T follicular helper cell (primary cell): ENCODE data around the gene DOCK7.
"Not testable (repeated sequence)": the region's sequence is repeated elsewhere in the genome, so short reads cannot be mapped to it uniquely, and the experiment has no call there.

Source experiments
- DNase-seq: peaks from one replicate; pipeline ENCODE4 v3.0.0-alpha.2; 2020; ENCODE audit warnings: low read depth
- total RNA-seq, 2 experiments: gene quantifications; one replicate each; lab custom pipeline; 2026; lab: John Stamatoyannopoulos, UW

DOCK7 gene
- 19.2 to 35.7 reads per million in 2 experiments for total RNA-seq

- peak; percentile 24 for DNase-seq
These were observed at the start of gene DOCK7 for GRCh38 chr1:62687903-62688686. Gene DOCK7, minus strand, starts transcription at chr1:62688386. Its CDS starts 122 bp downstream, at chr1:62688264.

GRCh38 chr1:62735491-62736171, 47.4 kb upstream of the DOCK7 start:
- no peak for DNase-seq

- no peak for DNase-seq
These were observed 44.1 kb upstream of the DOCK7 start for GRCh38 chr1:62732331-62732730.

GRCh38 chr1:62728963-62729362, 40.8 kb upstream of the DOCK7 start:
- no peak for DNase-seq

- DNase-seq = no peak
These were observed 39.6 kb upstream of the DOCK7 start for GRCh38 chr1:62727656-62728407.

- DNase-seq = no peak
These were observed 37.8 kb upstream of the DOCK7 start for GRCh38 chr1:62726011-62726442.

- DNase-seq = no peak
These were observed 37.1 kb upstream of the DOCK7 start for GRCh38 chr1:62725255-62725654.

- DNase-seq = no peak
These were observed 36.2 kb upstream of the DOCK7 start for GRCh38 chr1:62724430-62724829.

- no peak for DNase-seq
These were observed 35.7 kb upstream of the DOCK7 start for GRCh38 chr1:62723883-62724282.

- no peak for DNase-seq
These were observed 34.6 kb upstream of the DOCK7 start for GRCh38 chr1:62722796-62723195.

- no peak for DNase-seq
These were observed 32.9 kb upstream of the DOCK7 start for GRCh38 chr1:62720946-62721554.

- DNase-seq = not testable (repeated sequence)
These were observed 30.2 kb upstream of the DOCK7 start for GRCh38 chr1:62718400-62718799.

- DNase-seq = no peak
These were observed 29.3 kb upstream of the DOCK7 start for GRCh38 chr1:62717483-62717882.

- DNase-seq = no peak
These were observed 28.2 kb upstream of the DOCK7 start for GRCh38 chr1:62716397-62716796.

GRCh38 chr1:62712336-62713243, 24.4 kb upstream of the DOCK7 start:
- no peak for DNase-seq

- no peak for DNase-seq
These were observed 19.5 kb upstream of the DOCK7 start for GRCh38 chr1:62707744-62708120.

- DNase-seq = no peak
These were observed 19.0 kb upstream of the DOCK7 start for GRCh38 chr1:62706985-62707743.

- not testable (repeated sequence) for DNase-seq
These were observed 10.0 kb upstream of the DOCK7 start for GRCh38 chr1:62698161-62698560.

- DNase-seq = not testable (repeated sequence)
These were observed 6.3 kb upstream of the DOCK7 start for GRCh38 chr1:62694479-62694878.

- DNase-seq = no peak
These were observed 4.9 kb upstream of the DOCK7 start for GRCh38 chr1:62693123-62693522.
